HG03108 (cell line): ENCODE measurements around the gene FRMD5.
"Not testable (repeated sequence)": the region's sequence is repeated elsewhere in the genome, so short reads cannot be mapped to it uniquely, and the experiment has no call there.

Experiments
- ATAC-seq: cut with Tn5 transposase; IDR thresholded peaks from one replicate; pipeline ENCODE4 v1.9.1; 2021; ENCODE audit warnings: moderate library complexity; ENCODE audit not compliant: unreplicated experiment

FRMD5 gene

DNA sequence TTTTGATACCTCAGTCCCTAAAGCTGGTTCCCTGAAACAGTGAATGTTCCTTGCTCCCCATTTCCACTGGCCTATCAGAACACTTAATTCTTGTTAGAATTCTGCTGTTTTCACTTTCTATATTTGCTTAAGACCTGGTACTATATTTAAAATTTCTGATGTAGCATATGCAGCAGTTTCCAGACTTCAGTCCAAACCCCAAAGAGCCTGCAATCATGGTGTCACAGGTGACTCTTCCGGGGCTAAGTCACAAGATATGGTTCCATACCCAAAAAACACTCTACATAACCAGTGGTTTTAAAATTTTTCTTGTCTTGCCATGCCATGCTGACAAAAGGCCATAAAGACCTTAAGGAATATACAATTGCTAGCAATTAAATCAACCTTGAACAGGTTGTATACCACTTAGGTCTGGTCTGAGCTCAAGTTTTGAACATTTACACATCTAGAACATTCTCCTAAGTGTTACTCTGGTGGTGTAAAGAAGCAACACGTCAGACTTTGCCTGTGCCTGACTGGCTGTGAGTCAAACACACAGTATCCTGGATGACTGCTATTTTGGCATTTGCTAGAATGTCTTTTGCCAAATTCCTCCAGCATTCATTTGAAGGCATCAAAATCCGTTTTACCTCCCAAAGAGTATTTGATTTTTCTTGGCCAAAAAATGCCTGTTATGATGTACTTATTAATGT, 160.0 kb downstream of the FRMD5 start:
- no peak for ATAC-seq

DNA sequence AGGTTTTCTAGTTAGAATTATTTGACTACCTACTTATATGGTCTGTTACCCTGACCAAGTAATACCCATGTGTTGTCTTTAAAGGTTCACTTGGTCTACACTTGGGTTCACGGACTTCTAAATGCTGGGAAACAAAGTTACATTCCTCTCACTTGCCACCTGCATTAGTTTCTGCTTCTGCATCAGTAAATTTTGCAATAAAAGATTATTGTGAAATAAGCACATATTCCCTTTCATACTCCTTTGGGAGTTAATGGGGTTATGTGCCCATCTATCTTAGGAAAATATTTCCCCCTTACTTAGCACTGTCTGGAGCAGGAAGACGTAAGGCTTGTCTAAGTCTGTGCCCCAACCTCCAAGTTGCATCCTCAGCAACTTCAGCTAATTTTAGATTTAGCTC, 160.7 kb downstream of the FRMD5 start:
- no peak for ATAC-seq

DNA sequence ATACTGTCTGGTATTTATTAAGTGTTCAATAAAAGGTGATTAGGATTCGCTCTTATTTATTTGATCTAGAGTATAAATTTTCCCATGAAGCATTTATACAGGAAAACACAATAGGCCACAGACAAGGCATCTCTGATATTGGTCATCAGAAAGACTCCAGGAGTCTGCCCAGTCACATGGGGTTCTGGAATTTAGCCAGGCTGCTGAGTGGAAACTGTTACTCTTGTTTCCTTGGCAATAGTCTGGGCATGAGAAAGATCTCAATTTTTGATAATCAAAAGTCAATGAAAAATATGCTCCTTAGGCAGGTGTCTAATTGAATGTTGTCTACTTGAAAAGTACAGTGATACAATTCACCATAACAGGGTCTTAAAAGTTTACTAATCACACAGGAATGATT, 161.2 kb downstream of the FRMD5 start:
- no peak for ATAC-seq

DNA sequence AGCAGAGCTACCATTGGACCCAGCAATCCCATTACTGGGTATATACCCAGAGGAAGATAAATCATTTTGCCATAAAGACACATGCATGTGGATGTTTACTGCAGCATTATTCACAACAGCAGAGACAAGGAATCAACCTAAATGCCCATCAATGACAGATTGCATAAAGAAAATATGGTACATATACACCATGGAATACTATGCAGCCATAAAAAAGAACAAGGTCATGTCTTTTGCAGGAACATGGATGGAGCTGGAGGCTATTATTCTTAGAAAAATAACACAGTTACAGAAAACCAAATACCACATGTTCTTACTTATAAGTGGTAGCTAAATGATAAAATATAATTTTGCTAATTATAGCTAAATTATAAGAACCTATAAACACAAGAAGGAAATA, 162.3 kb downstream of the FRMD5 start:
- not testable (repeated sequence) for ATAC-seq

DNA sequence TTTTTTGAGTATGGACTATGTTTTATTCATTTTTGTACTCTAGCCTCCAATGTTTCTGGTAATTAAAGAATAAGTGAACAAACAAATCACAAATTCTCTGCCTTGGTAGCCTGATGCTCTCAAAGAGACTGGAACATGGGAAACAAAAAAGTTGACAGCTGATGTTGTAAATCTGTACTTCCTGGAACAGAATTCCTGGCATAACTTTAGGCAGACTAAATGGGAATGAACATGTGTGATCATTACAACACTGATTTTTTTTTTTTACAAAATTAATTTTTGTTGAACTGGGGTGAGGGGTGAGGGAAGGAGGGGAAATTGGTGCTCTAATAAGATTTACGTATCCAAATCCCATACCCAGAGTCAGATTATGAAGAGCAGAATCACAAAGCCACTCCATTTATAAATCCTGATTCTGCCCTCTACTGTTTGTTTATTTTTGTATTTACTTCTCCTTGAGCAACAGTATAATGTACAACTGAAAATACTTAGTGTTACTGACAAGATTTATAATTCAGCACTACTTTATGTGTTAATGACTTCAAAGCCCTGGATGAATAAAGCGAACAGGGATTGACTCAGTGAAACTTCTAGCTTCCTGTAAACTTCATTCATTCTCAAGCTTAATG, 165.0 kb downstream of the FRMD5 start:
- ATAC-seq = no peak

DNA sequence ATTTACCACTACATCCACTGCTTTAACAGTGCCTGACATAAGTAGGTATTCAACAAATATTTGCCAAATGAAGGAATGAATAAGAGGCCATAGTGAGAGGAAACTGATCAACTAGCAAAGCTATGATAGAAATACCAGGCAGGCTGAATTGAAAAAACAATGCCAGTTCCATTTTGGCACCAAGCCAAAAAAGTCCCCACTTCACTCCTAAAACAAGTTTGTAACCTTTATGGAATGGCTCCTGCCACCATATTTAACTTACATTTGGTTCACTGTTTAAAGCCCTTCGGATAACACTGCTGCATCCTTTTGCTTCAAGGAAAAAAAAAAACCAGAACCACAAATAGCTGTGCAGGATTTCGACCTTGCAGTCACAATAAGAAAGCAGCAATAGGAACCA, 166.1 kb downstream of the FRMD5 start:
- ATAC-seq = no peak

DNA sequence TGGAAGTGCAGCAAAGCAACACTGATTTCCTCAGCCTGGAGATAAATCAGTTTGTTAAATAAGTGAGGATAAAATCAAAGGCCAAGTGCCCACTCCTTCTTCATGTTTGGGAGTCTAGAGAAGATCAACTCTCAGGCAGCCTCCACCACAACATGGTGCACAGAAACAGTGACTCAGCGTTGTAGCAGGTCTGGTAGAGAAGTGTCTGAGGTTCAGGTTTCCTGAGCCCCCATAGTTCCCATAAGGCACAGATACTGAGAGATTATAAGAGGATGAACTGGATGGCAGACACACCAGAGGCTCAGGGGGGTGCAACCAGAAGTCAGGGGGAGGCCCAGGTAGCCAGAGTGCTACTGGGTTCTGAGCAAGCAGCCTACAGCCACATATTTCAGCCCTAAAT, 166.7 kb downstream of the FRMD5 start:
- ATAC-seq = no peak

DNA sequence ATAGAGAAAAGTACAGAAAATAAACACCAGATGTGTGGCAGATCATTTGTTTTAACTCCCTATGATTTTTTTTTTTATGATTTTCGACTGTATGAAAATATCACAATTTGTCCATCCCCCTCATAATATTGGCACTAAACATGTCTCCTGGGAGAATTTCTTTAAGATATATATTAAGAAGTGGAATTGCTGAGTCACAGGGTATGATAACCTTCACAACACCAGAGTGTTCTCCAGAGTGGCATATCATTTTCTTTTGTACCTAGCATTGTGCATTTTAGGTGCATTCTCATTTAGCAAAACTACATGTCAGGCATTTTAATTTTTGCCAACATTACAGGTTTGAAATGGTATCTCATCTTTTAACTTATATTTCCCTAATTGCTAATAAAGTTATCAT, 170.9 kb downstream of the FRMD5 start:
- ATAC-seq = no peak

DNA sequence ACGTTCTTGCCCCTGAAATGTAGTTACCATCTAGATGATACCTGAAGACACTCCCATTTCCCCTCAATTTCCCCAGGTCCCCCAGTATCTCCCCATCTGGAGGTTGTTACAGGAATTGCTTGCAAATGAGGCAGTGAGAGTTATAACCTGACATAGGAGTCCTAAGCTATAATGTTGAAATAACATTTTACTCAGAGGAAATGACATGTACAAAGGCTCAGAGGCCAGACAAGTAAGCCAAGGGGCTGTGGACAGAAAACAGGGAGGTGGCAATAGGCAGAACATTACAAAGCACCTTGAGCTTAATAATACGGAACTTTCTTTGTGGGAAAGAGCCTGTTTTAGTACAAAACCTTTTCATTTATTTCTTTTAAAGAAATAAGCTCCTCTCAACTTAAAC, 171.9 kb downstream of the FRMD5 start:
- no peak for ATAC-seq

DNA sequence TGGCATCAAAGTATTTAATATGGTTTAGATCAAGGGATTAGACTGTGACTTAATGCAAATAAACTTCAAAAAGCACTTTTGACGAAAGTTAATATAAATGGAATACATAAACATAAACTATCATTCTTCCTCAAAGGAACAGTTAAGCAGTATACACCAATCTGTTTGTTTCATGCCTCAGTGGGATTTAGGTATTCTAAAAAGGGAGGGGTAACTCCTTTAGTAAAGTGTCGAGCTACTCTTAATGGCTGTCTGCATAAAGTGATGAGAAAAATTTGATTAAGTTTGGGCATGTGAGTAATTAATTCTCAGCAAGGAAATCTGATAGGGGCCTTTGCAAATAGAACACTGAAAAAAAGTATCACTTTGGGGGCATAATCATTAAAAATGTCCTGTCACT, 176.9 kb downstream of the FRMD5 start:
- ATAC-seq = no peak

DNA sequence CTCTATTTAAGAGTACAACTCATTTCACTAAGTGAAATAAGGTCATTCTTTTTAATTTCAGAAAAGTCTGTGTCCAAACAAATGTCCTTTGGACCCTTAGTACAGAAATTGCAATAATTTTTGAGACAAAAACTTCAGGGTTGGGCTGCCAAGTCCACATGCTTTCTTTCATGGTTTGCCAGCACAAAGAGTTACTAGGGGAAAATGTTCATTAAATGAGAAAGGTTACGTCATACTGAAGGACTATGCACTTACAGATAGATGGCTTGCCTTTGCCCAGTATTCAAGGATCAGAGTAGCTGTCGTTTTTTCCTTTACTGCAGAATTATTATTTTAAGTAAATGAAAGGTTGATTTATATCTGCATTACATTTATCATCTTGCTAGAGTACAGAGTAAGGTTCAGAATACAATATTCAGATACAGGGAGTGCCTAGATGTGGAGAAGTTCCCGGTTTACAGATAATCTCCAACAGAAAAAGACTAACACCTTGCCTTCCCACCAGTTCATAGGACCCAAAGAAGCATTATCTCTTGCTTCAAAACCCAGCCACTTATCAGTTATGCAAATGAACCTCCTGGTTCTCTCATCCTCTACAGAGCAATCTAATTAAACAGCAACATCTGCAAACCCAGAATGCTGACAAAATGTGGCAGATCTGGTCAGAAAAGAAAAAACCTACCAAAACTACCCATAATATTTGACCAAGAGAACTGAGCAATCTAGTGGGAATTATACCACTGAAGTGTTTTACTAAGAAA, 179.3 kb downstream of the FRMD5 start:
- ATAC-seq = no peak

DNA sequence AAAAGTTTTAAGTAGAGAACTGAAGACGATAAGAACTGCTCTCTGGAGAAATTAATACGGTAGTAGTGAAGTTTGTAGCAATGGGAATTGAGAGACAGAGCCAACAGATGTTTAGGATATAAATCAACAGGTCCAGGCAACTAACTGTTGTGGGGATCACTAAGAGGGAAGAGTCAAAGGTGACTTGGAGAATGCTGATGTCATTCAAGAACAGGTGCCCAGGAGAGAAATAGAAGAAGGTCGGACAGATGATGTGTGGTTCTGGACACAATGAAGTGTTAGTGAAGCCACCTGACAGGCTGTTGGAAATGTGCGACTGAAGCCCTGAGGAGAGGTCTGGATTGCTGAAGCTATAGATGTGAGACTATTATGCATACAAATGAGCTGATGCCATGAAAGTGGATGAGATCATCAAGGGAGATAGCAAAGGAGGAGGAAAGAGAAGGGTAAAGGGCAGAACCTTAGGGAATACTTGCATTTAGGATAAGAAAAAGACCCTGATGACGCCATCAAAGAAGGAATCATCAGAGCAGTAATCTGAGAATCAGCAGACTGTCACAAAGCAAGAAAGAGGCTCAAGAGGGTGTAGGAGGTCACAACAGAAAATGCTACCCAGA, 183.7 kb downstream of the FRMD5 start:
- no peak for ATAC-seq

DNA sequence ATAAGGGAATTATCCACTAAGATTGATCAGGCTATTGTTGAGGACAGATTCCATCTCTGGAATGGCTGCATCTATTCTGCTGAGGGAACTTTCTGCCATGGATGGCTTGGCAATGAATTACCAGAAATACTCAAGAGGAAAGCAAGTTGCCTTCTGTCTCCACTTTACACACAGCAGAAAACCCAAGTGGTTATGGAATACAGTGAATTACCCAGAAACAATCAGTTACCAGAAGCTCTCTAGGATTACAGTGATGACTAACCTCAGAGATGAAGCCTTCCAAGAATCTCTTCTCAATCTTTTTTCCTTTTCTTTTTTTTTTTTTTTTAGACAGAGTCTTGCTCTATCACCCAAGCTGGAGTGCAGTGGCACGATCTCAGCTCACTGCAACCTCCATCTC, 185.0 kb downstream of the FRMD5 start:
- ATAC-seq = no peak

DNA sequence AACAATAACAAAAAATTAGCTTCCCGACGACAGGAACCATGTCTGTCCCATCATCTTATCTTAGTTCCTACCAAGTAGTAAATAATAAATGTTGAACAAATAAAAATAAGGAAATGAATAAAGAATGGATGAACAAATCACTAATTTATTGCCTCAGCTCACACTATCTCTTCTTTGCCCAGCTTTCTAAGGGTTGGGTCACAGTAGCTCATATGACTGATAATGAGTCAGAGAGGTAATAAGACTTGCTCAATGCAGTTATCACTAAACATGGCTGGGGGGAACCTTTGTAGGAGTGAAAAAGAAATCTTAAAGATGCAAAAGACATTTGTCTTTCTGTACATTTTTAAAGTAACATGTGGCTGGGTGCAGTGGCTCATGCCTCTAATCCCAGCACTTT, 186.0 kb downstream of the FRMD5 start:
- no peak for ATAC-seq

DNA sequence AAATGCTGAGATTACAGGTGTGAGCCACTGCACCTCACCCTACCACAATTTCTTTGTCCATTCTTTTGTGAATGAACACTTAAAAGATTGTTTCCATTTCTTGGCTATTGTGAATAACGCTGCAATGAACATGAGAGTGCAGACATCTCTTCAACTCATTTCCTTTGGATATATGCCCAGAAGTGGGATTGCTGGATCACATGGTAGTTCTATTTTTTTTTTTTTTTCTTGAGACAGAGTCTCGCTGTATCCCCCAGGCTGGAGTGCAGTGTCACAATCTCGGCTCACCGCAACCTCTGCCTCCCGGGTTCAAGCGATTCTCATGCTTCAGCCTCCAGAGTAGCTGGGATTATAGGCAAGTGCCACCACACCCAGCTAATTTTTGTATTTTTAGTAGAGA, 194.8 kb downstream of the FRMD5 start:
- not testable (repeated sequence) for ATAC-seq

DNA sequence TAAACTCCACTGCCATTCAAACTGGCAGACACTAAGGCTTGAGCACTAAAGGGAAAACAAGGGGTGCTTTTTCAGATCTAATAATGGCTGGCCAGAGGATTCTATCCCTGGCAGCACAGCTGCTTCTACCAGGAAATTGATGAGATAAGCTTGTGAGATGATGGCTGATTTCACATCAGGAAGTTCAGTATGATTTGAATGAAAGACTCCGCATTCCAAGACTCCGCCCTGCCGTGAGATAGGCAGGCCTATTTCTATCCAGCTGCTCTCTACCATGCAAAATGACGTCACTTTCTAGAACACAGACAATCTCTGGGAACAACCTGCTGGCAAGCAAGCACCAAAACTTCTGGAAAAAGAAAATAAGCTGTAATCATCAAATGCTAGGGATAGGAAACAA, 196.5 kb downstream of the FRMD5 start:
- ATAC-seq = no peak

DNA sequence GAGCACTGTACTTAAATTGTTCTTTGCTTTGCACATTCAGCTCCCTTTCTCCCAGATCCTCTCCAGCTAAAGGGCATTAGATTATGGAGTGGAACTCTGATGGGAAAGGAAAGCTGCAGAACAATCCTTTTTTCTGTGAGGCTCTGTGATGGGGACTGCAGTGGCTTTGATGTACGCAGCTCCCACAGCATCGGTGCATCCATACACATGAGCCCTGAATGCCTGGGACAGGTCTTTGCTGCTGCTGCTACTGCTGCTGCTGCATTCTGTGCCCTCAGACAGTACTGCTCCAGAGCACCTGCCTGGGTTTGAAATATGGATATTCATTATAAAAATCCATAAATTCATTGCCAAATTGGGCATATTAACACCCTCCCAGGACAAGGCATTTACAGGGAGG, 203.9 kb downstream of the FRMD5 start:
- ATAC-seq = no peak

DNA sequence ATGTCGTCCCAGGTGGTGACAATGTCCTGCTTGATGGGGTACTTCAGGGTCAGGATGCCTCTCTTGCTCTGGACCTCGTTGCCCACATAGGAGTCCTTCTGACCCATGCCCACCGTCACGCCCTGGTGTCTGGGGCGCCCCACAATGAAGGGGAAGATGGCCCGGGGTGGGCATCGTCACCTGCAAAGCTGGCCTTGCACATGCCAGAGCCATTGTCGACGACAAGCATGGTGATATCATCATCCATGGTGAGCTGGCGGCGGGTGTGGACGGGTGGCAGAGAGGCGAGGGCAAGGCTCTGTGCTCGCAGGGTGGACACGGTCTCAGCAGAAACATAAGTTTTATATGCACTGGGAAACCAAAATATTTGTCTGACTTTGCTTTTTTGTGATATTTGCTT, 205.1 kb downstream of the FRMD5 start:
- ATAC-seq = no peak

DNA sequence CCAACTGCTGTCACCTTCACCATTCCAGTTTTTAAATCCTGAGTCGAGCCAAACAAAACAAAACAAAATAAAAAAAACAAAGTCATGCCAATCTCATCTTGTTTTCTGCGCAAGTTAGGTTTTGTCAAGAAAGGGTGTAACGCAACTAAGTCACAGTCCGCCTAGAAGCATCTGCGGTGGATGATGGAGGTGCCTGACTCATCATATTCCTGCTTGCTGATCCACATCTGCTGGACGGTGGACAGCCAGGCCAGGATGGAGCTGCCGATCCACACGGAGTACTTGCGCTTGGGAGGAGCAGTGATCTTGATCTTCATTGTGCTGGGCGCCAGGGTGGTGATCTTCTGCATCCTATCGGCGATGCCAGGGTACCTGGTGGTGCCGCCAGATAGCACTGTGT, 206.2 kb downstream of the FRMD5 start:
- no peak for ATAC-seq

DNA sequence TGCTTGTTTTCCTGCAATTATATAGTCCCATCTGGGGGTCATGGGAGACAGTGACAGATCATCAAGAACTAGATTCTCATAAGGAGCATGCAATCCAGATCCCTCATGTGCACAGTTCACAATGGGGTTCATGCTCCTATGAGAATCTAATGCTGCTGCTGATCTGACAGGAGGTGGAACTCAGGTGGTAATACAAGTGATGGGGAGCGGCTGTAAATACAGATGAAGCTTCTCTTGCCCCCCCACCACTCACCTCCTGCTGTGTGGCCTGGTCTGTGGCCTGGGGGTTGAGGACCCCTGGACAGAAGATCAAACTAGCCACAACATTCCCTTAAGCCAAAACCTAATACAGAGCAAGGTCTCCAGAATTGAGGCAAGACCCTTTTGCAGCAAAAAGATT, 207.1 kb downstream of the FRMD5 start:
- ATAC-seq = no peak

DNA sequence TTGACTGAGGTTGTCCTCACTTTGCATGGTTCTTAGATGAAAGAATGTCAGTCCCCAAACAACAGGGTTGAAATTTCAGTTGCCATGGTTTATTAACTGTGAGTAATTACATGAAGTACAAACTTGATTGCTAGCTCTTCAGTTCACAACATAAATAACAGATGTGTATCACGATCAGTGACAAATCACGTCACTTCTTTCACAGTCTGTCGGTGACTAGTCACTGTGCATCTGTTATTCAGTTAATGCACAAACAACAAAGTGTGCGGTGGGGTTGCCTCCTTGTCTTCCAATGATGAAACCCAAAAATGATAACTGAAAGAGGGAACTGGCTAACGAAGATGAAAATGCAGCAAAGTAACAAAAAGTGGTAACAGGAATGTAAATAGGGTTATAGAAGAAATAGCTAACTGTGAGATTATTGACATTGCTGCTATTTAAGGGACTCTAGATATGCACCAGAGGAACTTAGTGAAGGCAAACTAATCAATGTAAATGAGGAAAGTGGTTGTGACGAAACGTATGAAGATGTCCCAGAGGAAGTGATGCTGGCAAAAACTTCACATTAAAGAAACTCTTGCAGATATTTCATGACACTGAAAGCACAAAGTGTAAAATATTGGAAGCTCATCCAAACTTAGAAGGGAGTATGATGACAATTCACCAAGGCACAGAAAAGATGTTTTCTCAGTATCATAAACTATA, 208.9 kb downstream of the FRMD5 start:
- no peak for ATAC-seq
